GM19468 (cell line): Measurements from ENCODE around the gene BRD9.
"Not testable (repeated sequence)": the region's sequence is repeated elsewhere in the genome, so short reads cannot be mapped to it uniquely, and the experiment has no call there.

Experiments used
- ATAC-seq: cut with Tn5 transposase; IDR thresholded peaks from one replicate; pipeline ENCODE4 v1.9.1; 2021; ENCODE audit warnings: mild to moderate bottlenecking, moderate library complexity, moderate number of reproducible peaks; ENCODE audit not compliant: unreplicated experiment; ENCODE audit errors: extremely low read depth

The BRD9 gene

DNA sequence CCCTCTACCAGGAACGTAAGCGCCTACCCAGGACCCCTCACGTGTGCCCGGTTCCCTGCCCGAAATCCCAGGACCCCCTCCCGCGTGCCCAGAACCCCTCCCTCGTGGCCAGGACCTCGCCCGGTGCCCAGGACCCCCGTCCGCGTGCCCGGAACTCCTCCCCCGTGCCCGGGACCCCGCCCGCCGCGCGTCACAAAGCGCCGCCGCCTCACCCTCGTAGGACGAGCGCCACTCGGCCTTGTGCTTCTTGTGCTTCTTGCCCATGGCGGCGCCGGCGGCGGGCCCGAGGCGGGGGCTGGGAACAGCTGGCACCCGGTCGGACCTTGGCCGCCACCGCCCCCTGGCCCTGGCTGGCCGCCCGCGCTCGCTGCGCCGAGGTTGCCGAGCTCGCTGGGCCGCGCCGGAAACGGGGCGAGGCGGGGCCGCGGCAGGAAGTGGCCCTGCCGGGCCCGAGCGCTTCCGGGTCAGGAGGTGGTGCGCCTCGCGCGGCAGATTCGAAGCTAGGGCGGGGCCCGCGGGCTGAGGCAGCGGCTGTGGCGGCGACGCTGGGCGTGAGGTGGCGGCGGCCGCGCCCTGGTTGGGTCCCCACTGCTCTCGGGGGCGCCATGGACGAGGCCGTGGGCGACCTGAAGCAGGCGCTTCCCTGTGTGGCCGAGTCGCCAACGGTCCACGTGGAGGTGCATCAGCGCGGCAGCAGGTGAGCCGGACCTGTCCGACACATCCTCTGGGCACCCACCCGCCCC is at the start of gene BRD9, which contains the start of gene TRIP13:
BRD9 (minus strand) TSS at position 408 of the 743 bp plus-strand sequence; CDS start at position 264, 144 bp downstream.
TRIP13 (plus strand) TSS at position 491 of the 743 bp plus-strand sequence; CDS start at position 606, 115 bp downstream.
- ATAC-seq, result peak; percentile 90

DNA sequence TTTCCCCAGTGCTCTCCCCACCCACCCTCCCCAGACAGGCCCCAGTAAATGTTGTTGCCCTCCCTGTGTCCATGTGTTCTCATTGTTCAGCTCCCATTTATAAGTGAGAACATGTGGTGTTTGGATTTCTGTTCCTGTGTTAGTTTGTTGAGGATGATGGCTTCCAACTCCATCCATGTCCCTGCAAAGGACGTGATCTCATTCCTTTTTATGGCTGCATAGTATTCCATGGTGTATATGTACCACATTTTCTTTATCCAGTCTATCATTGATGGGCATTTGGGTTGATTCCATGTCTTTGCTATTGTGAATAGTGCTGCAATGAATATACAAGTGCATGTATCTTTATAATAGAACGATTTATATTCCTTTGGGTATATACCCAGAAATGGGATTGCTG is 48.1 kb upstream of the BRD9 start:
- not testable (repeated sequence) for ATAC-seq

DNA sequence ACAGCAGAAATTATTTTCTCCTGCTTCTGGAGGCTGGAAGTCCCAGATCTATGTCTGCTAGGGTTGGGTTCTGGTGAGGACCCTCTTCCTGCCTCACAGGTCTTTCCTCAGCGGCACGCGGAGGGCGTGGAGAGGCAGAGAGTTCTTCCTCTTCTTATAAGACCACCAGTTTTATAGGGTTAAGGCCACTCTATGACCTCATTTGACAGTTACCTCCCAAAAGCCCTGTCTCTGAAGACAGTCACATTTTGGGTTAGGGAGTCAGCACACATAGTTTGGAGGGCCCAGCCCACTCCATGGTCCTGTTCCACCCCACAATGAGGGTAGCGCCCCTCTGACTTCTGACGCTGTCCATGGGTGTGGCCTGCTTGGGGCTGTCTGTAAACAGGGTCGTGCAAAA is 46.8 kb upstream of the BRD9 start:
- no peak for ATAC-seq

DNA sequence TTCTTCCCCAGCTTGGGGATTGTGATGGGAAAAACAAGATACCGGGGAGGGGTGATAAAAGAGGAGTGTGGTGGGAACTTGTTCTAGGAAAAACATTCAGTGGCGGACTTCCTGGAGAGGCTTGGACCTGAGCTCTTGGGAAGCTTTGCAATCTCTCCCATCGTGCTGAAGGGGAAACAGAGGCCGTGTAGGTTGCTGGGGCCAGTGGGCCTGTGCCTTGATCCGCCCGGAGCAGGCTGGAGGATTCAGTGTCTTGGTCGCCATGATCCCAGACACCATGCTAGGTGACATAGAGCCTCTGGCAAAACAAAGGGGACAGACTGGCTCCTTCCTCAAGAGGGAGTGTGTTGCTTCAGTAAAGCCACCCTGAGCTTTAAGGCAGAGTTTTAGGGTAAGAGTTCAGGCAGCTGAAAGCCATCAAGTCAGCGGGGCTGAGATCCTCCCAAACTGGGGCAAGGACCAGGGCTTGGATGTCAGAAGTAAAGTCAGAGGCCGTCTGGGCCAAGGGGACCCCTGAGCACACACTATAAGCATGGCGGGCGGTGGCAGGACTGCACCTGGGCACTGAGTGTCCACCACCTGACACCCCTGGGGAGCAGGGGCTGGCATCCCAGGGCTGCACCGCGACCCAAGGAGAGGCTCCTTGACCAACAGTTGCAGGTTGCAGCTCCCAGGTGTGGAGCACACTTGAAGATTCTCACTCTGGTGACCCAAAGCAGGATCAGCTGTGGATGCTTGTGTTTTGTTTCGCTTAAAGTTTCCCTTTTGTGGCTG is 44.7 kb upstream of the BRD9 start:
- ATAC-seq, result no peak

DNA sequence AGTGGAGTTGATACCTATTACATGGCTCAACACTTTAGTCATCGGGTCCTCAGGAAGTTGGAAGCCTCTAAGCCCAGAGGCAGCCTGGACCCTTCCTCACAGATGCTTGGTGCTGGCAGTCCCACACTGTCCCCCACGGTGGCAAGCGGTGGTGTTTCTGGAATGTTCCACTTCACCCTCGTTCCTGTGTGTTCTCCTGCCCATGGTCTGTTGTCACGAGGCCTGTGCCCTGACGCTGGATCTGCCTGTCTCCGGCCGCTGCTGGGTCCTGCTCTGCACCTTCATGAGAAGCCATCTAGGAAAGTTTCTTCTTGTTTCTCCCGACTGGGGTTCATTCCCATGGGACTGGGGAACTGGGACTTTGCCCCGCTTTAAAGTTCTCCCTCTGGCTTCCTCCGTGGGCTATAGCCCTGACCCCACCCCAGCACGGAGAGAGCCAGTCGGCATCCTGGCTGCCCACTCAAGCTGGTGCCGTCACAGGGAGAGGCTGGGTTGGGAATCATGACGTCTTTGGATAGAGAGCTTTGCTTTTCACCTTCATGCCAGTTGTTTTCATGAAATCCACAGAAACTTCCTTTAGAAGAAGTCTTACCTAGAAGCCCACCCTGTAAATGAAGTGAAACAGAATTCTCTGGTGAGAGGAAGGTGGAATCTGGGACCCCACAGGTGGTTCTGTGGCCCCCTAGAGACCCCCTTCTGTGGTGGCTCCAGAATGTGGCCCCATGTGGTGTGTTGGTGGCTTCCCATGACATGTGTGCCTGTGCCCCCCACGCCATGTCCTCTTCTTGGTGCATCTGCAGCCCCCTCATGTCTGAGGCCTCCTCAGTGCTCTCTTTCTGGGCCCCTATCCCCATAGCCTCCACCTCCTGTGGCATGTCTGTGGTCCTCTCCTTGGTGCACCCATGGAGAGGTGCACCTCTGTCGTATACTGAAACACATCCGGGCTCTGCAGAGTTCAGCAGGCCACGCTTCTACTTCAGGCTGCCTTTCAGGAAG is 43.8 kb upstream of the BRD9 start:
- ATAC-seq, result no peak

DNA sequence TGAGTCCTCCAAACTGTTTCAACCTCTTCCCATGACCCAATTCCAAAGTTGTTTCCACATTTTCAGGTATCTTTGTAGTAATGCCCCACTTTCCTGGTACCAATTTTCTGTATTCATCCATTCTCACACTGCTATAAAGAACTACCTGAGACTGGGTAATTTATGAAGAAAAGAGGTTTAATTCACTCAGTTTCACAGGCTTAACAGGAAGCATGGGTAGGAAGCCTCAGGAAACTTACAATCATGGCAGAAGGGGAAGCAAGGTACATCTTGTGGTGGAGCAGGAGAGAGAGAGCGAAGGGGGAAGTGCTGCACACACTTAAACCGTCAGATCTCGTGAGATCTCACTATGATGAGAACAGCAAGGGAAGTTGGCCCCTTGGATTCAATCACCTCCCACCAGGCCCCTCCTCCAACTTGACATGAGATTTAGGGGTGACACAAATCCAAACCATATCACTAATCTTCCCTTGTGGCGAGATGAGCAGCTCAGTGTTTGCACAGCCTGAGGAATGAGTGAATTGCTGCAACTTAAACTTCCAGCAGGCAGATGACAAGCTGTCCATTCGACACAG is 43.0 kb upstream of the BRD9 start:
- ATAC-seq, result no peak

DNA sequence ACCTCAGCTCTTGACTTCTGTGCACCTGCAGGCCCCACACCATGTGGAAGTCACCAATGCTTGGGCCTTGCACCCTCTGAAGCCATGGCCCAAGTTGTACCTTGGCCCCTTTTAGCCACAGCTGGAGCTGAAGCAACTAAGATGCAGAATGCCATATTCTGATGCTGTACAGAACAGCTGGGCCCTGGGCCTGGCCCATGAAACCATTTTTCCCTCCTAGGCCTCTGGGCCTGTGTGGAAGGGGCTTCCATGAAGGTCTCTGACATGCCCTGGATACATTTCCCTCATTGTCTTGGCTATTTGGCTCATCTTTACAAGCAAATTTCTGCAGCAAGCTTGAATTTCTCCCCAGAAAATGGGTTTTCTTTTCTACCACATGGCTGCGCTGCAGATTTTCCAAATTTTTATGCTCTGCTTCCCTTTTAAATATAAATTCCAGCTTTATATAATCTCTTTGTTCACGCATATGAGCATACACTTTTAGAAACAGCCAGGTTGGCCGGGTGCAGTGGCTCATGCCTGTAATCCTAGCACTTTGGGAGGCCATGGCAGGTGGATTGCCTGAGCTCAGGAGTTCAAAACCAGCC is 41.9 kb upstream of the BRD9 start:
- ATAC-seq, result not testable (repeated sequence)

DNA sequence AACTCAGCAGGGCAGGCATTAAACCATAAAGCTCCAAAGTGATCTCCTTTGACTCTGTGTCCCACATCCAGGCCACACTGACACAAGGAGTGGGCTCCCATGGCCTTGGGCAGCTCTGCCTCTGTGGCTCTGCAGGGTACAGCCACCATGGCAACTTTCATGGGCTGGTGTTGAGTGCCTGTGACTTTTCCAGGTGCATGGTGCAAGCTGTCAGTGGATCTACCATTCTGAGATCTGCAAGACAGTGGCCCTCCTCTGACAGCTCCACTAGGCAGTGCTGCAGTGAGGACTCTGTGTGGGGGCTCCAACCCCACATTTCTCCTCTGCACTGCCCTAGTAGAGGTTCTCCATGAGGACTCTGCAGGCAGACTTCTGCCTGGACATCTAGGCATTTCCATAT is 41.4 kb upstream of the BRD9 start:
- ATAC-seq, result not testable (repeated sequence)

DNA sequence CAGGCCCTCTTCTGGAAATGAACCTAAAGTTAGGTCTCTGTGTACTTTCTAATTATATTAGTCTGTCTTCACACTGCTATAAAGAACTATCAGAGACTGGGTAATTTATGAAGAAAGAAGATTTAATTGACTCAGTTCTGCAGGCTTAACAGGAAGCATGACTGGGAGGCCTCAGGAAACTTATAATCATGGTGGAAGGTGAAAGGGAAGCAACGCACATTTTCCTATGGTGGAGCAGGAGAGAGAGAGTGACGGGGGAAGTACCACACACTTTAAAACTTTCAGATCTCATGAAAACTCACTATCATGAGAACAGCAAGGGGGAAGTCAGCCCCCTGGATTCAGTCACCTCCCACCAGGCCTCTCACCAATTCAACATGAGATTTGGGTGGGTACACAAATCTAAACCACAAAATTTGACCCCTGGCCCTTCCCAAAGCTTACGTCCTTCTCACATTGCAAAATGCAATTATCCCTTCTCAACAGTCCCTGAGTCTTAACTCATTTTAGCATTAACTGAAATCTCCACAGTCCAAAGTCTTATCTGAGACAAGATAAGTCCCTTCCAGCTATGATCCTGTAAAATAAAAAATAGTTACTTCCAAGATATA is 40.8 kb upstream of the BRD9 start:
- ATAC-seq, result no peak

DNA sequence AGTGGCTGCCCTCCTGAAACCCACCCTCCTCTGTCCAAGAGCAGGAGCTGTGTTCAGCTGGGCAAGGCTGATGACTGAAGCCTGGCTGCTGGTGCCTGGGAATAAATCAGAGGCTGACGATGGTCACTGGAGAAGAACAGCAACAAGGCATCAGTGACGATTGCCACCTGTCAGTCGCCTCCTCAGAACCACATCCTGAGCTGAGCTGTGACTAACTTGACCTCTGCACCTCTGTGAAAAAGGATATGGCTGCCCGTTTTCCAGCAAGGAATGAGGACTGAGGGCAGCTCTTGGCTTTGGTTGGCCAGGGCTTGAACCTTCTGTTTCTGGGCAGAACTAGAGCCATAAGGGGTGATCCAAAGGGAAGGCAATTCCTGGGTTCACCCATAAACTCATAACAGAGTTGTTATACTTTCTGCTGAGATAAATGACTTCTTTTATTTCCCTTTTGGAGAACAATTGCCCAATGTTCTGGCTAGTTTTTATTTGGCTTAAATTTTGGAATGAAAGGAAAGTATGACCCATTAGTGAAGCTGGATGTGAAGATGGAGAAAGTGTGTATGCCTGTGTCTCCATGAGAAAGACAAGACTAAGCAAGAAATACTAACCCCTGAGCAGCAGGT is 40.1 kb upstream of the BRD9 start:
- no peak for ATAC-seq

DNA sequence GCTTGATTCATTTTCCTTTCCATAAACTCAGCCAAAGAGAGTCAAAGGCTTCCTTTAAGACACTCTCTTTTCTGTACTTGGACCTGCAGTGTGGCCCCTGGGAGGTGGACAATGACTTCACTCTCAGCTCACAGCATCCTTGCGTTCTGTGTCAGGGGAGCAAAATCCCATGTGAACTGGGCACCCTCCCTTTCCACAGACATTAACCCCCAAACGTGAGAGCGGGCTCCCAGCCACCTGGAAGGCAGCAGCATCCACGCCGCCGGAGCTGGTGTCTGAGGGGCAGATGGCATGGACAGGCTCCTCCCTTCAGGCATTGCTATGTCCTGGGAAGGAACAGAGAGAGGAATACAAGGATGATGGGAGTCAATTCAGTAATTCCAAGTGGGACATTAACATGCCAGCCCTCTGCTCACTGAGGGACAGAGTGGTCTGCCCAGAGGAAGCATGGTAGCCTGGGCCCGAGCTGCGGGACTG is 39.6 kb upstream of the BRD9 start:
- ATAC-seq, result no peak

DNA sequence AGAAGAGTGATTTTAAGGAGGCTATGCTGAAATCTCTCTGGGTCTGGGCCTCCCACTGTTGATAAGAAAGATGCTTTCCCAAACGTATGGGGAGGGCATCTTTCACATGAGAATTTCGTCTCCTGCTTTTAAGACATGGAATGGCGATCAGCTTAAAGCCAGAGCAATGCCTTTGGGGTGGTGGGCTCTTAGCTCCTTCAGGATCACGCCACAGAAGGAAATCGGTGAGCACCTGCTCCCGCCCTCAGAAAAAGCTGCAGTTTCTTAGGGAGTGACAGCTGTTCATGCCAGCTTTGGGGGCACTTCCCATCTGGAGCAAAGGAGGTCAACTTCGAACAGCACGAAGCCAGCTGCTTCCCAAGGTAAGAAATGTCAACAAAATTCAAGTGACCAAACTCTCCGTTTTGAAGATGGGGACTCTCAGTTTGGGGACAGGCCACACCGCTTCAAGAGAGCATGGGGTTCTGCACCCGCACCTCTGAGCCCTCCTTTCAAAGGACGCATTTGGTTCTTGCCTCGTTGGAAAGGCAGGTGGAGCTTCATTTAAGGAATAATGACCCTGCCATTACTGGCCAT is 39.1 kb upstream of the BRD9 start:
- no peak for ATAC-seq

DNA sequence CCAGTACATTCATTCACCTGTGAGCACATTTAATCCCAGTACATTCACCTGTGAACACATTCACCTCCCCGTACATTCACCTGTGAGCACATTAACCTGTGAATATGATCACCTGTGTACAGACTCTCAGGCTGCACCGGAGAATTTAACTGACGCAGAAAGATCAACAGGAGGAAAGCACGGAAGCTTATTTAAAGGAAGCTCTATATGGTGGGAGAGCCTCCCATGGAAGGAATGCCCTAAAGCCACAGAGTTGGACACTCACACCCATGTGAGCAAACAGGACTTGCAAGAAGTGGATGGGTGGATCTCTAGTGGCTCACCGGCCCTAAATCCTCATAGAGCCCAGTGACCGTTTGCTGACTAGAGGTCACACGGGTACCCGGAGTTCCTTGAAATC is 38.3 kb upstream of the BRD9 start:
- no peak for ATAC-seq

DNA sequence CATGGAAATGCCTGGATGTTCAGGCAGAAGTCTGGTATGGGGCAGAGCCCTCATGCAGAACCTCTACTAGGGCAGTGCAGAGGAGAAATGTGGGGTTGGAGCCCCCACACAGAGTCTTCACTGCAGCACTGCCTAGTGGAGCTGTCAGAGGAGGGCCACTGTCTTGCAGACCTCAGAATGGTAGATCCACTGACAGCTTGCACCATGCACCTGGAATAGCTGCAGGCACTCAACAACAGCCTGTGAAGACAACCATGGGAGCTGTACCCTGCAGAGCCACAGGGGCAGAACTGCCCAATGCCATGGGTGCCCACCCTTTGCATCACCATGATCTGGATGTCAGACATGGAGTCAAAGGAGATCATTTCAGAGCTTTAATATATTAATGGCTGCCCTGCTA is 37.0 kb upstream of the BRD9 start:
- no peak for ATAC-seq

DNA sequence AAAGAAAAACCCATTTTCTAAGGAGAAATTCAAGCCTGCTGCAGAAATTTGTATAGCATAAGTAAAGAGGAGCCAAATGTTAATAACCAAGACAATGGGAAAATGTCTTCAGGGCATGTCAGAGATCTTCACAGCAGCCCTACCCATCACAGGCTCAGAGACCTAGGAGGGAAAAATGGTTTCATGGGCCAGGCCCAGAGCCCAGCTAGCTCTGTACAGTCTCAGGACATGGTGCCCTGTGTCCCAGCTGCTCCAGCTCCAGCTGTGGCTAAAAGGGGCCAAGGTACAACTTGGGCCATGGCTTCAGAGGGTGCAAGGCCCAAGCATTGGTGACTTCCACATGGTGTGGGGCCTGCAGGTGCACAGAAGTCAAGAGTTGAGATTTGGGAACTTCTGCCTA is 36.6 kb upstream of the BRD9 start:
- ATAC-seq, result not testable (repeated sequence)

DNA sequence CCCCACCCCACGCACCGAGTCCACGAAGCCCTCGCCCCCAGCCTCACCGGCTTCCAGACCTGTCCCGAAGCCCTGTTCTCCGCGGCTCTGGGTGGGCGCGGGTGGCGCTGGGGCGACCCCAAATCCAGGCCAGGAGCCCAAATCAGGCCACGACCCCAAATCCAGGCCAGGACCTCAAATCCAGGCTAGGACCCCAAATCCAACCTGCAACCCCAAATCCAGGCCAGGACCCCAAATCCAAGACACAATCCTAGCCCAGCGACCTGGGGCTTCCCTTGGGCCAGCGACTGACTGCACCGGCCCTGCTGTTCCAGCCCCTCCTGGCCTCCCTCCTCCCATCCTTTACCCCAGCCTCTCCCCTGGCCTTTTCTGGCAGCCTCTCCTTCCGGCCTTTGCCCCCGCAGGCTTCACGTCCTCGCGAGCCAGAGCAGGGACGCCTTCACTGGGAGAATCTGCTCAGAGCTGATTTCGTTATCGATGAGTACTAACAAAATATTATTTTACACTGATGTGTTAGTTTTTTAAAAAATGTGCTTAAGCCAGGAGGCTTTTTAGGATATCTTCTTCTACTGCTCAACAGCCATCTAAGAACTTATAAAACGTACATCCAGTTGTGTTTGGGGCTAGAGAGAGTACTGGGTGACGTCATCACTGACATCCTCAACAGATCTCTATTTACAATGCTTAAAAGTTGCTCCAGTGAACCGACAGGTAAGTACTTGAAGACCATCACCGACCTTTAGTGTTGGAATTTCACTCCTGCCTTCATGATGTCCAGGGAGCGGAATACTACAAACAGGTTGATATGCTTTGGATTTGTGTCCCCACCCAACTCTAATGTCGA is 34.8 kb upstream of the BRD9 start:
- ATAC-seq, result no peak

DNA sequence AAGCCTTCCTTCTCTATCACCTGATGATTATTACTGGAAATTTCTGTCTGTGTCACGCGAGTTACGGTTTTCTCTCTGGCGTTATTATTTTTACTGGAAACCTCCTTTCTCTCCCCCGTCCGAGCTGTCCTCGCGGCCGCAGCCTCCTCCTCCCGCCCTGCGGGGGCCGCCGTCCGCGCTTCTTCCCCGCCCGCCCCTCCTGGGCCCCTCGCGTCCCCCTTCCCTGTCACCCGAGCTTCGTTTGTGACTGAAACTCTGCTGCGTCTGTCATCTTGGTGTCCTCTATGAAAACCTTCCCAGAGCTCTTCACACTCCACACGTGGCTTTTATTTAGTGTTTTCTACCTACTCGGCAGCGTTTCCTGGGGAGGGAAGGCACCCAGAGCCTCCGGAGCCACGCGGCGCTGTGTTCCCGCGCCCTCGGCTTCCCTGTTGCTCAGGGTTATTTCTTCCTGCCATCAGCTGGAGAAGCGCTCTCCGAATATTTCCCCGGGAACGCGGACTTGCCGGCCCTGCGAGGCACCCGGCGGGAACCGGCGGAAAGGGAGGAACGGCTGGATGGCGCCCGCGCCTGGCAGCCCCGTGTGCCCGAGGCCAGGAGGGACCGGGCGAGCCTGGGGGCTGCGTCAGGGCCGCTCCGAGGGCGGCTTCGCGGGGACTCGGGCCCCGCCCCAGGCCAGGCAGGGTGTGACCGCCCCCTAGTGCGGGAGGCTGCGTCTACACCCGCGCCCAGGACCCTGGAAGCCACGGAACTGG is 34.0 kb upstream of the BRD9 start:
- ATAC-seq, result no peak
